CD4-positive, alpha-beta T cell treated with Interleukin-15 for 4 hours (primary cell): ENCODE results near the gene PFKFB1.
"Not testable (repeated sequence)": the region's sequence is repeated elsewhere in the genome, so short reads cannot be mapped to it uniquely, and the experiment has no call there.

Experiments
- DNase-seq: peaks from one replicate; pipeline ENCODE4 v3.0.0-alpha.2; 2020; ENCODE audit warnings: low spot score

Gene PFKFB1

GRCh38 chrX:54992911-54993622 is 921 bp downstream of the PFKFB1 start:
- no peak for DNase-seq

DNA sequence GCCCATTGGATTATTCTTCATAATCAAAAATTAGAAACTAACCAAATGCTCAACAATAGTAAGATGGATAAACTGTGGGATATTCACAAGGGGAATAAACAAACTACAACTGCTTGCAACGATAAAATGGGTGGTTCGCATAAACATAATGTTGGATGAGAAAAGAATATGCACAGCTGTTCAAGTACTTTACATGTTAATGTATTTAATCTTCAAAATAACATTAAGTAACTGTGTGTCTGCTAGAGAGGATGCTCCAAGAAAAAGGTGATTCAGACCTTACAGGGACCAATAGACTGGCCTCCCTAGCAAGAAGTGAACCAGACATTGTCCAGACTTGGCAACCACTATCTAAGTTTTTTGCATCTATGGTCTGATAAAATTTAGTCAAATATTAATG is 2.3 kb downstream of the PFKFB1 start:
- DNase-seq, result no peak

DNA sequence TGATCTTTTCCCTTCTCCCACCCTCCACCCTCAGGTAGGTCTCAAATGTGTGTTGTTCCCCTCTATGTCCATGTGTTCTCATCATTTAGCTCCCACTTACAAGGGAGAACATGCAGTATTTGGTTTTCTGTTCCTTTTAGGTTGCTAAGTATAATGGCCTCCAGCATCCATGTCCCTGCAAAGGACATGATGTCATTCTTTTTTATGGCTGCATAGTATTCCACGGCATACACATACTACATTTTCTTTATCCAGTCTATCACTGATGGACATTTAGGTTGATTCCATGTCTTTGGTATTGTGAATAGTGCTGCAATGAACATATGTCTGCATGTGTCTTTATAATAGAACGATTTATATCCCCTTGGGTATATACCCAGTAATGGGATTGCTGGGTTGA is 10.7 kb downstream of the PFKFB1 start:
- not testable (repeated sequence) for DNase-seq

DNA sequence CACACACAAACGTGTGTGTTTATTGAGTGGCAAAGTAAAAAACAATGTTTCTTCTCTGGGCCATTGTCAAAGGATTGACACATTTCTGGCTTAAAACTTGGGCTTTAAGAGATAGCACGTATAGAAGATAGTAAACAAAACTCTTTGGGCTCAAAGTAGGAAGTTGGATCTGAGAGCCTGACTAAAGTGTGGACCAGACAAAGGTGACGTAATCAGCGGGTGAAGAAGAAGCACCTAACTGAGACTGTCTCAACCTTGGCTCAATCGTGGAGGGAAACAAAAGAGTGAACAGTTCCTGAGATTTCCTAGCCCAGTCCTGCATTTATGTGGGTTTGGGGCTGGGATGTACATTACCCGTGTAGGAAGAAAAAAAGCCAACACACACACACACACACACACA is 13.7 kb downstream of the PFKFB1 start:
- DNase-seq, result no peak

DNA sequence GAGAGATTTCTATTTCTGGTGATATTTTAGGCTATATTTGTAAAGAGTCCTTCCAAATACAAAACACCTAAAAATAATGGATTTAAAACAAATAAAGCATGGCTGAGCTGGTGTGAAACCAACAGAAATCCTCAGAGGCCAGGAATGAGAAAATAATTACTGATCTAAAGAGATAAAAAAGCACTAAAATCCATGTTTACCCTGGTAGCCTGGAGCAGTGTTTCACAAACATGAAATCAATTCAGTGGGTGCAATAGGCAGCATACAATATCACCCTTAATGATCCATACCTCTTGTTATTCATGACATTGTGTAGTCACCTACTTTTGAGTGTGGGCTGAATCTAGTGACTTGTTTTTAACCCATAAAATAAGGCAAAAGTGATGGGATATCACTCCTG is 14.6 kb downstream of the PFKFB1 start:
- no peak for DNase-seq

DNA sequence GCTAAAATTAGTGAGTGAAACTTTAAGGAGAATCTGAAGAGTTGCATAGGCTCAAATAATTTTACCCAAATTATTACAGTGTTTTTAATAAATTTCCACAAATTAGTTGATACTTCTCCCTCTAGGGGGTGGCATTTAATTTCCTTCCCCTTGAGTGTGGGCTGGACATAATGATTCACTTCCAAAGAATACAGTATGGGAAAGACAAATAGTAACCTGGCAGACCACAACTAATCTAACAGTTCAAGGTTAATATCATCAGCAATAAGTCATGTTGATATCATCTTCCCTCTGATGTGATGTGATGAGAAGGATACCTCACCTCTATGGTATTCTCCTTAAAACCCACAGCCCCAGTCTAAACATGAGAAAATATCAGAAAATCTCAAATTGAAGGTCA is 15.5 kb downstream of the PFKFB1 start:
- DNase-seq, result no peak

DNA sequence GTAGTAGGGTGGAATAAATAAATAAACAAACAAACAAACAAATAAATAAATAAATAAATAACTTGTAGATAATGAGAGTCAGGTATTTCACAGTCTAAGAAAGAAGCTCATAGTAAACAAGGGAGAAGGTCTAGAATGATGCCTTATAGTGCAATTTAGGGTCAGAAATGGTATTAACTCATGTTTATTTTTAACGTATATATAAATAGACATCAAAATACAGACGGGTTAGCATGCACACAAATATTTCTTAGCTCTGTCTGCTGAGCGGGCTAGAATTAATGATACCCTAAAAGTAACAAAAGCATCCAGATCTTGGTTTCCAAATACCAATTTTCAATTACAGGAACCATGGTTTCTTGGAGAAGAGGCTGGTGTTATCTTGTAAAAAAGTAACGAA is 16.6 kb downstream of the PFKFB1 start:
- DNase-seq, result no peak

DNA sequence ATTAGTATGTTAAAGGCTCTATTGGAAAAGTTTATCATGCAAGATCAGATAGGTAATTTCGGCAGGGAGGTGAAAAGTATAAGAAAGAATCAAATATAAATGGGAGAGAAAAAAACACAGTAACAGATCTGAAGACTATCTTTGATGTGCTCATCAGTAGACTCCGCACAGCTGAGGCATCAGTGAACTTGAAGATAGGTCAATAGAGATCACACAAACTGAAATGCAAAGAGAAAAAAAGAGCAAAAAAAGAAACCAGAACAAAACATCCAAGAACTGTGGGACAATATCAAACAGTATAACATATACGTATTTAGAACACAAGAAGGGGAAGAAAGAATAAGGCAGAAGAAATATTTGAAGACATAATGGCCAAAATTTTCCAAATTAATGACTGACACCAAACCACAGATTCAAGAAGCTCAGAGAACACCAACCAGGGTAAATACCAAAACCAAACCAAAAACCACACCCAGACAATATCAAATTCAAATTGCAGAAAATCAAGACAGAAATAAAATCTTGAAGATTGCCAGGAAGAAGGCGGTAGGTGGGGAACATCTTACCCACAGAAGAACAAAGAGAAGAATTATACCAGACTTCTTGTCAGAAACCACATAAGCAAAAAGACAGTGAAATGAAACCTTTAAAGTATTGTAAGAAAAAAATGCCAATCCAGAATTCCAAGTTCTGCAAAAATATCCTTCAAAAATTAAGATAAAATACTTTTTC is 29.1 kb downstream of the PFKFB1 start:
- no peak for DNase-seq

DNA sequence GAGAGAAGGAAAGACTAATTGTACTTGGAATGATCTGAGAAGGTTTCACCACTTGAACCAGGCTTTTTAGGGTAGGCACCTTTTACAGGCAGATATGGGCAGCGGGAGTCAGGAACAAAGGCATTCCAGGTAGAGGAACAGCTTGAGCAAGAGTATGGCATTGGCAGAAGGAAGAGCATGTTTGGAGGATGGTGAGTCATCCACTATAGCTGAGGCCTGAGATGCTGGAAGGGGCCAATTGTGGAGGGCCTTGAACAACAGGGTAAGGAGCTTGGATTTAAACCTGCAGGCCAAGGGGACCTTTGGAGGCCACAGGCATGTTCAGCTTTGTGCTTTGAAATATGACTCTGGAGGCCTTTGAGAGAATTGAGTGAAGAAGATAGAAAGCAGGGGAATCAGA is 32.2 kb downstream of the PFKFB1 start:
- no peak for DNase-seq

GRCh38 chrX:54950730-54951375 is 43.1 kb downstream of the PFKFB1 start:
- no peak for DNase-seq

DNA sequence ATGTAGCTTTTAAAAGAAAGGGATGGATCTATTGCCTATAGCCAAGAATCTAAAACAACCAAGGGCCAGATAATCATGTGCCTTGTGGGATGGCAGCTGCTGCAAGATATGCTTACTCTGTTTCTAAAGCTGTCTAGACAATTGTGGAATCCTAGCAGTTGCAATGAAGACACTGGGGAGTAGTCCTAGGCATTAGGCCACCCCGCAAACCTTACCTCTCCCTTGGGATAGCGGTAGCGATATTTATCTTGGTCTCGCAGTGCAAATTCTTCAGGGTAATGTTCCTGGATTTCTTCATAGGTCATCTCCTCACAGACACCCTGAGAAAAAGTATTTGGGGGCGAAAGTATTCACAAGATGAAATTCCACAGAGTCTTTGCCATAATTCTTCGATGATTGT is 48.8 kb downstream of the PFKFB1 start:
- DNase-seq, result no peak

GRCh38 chrX:54944816-54945215 is 49.2 kb downstream of the PFKFB1 start:
- no peak for DNase-seq

DNA sequence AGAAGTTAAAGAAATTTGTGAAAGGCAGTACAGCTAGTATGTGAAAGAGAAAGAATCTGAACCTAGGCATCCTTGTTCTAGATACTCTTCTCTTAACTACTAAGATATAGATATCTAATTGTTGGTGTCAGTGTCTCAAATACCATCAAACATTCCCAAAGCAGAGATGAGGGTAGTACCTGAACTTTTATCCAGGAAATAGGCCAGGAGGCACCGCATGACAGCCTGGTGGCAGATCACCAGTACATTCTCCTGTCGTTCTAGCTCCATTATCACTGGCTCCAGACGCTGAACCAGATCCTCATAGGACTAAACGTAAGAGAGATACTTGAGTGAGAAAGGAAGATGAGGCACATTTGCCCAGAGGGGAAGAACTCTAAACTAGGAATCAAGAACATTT is 56.6 kb downstream of the PFKFB1 start:
- no peak for DNase-seq

DNA sequence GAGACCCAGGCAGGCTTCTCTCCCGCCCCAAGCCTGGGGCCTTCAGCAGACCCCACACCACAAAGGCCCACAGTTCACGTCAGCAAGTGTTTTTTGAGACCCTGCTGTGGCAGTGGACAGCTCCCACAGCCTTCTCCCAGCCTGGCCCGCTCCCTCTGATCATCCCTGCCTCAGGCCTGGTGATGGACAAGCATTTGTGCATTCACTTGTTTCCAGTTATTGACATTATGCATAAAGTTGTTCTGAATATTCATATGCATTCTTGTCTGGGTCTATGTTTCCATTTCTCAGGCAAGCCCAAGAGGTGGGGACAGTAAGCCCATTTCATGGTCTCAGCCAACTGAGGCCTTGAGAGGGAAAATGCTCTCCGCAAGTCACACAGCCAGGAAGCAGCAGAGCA is 58.7 kb downstream of the PFKFB1 start:
- DNase-seq, result no peak

- DNase-seq, result no peak
These were observed 59.1 kb downstream of the PFKFB1 start for GRCh38 chrX:54934890-54935289.

DNA sequence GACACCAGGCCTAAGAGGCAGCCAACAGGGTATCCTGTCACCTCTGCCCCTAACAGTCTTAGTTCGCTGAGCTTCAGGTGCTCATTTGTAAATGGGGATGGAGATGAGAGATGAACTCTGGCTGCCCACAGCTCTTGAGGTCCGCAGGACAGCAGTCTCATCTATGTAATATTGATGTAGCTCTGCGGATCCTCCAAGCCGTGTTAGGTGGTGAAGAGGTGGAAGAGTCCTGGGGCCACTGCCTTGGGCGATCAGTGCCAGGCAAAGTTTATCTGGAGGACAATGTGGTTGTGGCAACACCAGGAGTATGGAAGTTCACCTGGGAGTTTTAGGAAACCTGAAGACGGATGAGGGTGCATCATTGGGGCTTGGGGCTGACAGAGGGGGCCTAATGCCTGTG is 59.9 kb downstream of the PFKFB1 start:
- no peak for DNase-seq

- DNase-seq, result no peak
These were observed 60.7 kb downstream of the PFKFB1 start for GRCh38 chrX:54933150-54933826.

DNA sequence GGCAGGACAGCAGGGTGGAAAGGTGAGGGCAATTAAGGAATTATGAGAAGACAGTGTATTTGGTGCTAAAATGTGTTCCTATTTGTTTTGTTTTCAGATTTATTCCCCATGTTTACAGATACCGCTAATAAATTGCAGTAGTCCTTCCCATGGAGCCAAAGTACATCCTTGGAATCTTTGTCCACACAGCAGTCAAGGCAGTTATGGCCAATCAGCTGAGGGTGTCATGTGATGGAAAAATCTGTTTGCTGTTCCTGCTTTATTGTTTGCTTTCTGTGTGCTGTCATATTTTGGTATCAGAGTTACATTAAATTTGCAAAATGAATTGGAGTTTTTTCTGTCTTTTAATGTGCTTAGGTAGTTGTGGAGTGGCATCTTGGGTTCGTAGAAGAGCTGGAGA is 62.9 kb downstream of the PFKFB1 start:
- DNase-seq, result no peak

- DNase-seq, result no peak
These were observed 63.5 kb downstream of the PFKFB1 start for GRCh38 chrX:54930291-54931049.

DNA sequence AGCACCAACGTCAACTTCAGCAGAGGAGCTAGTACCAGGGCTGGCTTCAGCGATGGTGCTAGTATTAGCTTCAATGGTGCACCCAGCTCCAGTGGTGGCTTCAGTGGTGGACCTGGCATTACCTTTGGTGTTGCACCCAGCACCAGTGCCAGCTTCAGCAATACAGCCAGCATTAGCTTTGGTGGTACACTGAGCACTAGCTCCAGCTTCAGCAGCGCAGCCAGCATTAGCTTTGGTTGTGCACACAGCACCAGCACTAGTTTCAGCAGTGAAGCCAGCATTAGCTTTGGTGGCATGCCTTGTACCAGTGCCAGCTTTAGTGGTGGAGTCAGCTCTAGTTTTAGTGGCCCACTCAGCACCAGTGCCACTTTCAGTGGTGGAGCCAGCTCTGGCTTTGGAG is 65.1 kb downstream of the PFKFB1 start:
- no peak for DNase-seq

DNA sequence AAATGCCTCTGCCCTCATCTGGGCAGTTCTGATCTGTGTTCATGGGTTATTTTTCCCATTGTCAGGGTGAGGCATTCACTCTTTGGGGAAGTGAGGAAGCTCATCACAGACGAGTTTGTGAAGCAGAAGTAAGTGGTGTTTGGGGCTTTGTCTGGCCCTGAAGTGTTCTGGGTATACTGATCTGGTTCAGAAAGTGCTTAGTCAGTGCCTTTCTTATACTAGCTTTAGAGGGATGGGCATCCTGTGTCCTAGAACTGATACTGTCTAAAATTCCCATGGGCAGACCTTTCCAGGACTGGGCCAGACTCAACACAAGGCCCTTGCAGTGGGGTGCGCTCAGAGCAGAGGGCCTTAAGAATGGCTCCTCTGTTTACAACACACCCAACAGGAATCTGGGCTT is 67.0 kb downstream of the PFKFB1 start:
- no peak for DNase-seq

- no peak for DNase-seq
These were observed 70.6 kb downstream of the PFKFB1 start for GRCh38 chrX:54923376-54923775.
